ENCODE data around the gene STARD10.

STARD10 gene

GRCh38 chr11:72705442-72706365 lies 88.1 kb downstream of the STARD10 start:
- TF ChIP-seq, protein P1, sequence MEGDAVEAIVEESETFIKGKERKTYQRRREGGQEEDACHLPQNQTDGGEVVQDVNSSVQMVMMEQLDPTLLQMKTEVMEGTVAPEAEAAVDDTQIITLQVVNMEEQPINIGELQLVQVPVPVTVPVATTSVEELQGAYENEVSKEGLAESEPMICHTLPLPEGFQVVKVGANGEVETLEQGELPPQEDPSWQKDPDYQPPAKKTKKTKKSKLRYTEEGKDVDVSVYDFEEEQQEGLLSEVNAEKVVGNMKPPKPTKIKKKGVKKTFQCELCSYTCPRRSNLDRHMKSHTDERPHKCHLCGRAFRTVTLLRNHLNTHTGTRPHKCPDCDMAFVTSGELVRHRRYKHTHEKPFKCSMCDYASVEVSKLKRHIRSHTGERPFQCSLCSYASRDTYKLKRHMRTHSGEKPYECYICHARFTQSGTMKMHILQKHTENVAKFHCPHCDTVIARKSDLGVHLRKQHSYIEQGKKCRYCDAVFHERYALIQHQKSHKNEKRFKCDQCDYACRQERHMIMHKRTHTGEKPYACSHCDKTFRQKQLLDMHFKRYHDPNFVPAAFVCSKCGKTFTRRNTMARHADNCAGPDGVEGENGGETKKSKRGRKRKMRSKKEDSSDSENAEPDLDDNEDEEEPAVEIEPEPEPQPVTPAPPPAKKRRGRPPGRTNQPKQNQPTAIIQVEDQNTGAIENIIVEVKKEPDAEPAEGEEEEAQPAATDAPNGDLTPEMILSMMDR (IDR thresholded peaks at IDR 0.05; ENCODE audit: insufficient read depth, low read length, poor library complexity, severe bottlenecking): no peak
- no peak for DNase-seq (ENCODE audit: extremely low read depth, insufficient read length)
- peaks cover 65% of the 10 kb centered on the region for H3K36me3 ChIP-seq (ENCODE audit: control insufficient read depth, insufficient read depth, low read length)
- H3K4me3 ChIP-seq (replicated peaks; ENCODE audit: low read depth, low read length): no peak overlapping the region
- H3K27me3 ChIP-seq (replicated peaks; ENCODE audit: control insufficient read depth, insufficient read depth, low read length): no peaks in the 10 kb centered on the region

DNA sequence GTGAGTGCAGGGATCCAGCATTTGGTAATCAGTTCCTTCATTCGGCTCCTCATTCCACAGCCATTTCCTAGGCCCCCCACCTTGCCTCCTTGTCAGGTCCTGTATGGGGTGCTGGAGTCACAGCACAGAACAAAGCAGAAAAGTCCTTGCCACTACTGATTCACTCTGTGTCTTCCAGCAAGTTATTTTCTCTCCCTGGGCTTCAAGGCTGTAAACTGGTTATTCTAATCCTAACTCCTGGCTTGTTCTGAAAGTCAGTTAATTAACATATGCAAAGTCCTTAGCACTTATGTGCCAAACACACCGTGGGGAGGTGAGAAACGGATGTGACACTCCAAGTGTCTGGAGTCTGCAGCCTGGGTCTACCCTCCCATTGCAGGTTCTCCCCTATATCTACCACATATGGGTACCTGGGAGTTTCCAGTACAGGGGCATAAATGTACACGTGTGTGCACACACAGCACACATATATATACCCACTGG lies 89.0 kb downstream of the STARD10 start:
- H3K27me3 ChIP-seq (replicated peaks; ENCODE audit: control insufficient read depth, insufficient read depth, low read length): no peaks in the 10 kb centered on the region
- no peak overlapping the region for H3K4me3 ChIP-seq (replicated peaks; ENCODE audit: low read depth, low read length)
- DNase-seq (ENCODE audit: extremely low read depth, insufficient read length): no peak
- peaks cover 63% of the 10 kb centered on the region for H3K36me3 ChIP-seq (ENCODE audit: control insufficient read depth, insufficient read depth, low read length)
- TF ChIP-seq, protein P1 (IDR thresholded peaks at IDR 0.05; ENCODE audit: insufficient read depth, low read length, poor library complexity, severe bottlenecking): no peak

Measured in GM06990 (cell line).